Activated CD4-positive, alpha-beta T cell treated with anti-CD3 and anti-CD28 coated beads, Interleukin-2, amount 50 U/mL, for 4 hours (primary cell): ENCODE measurements around the gene SPECC1L.

Experiments used
- DNase-seq, 2 experiments: peaks; one replicate each; pipeline ENCODE4 v3.0.0-alpha.2; 2020

SPECC1L gene

DNA sequence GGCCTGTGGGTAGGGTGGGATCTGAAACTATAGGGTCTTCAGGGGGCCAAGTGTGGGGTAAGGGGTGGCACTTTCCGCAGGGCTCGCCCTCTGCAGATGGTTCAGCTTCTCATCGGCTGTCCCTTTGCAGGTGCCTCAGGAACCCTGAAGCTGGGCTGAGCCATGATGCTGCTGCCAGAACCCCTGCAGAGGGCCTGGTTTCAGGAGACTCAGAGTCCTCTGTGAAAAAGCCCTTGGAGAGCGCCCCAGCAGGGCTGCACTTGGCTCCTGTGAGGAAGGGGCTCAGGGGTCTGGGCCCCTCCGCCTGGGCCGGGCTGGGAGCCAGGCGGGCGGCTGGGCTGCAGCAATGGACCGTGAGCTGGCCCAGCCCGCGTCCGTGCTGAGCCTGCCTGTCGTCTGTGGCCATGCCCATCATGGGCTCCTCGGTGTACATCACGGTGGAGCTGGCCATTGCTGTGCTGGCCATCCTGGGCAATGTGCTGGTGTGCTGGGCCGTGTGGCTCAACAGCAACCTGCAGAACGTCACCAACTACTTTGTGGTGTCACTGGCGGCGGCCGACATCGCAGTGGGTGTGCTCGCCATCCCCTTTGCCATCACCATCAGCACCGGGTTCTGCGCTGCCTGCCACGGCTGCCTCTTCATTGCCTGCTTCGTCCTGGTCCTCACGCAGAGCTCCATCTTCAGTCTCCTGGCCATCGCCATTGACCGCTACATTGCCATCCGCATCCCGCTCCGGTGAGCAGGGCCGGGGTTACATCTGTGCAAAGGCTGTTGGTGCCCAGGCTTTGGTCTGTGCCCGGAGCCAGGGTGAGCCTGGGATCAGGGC, 162.6 kb downstream of the SPECC1L start:
- no peak for DNase-seq

DNA sequence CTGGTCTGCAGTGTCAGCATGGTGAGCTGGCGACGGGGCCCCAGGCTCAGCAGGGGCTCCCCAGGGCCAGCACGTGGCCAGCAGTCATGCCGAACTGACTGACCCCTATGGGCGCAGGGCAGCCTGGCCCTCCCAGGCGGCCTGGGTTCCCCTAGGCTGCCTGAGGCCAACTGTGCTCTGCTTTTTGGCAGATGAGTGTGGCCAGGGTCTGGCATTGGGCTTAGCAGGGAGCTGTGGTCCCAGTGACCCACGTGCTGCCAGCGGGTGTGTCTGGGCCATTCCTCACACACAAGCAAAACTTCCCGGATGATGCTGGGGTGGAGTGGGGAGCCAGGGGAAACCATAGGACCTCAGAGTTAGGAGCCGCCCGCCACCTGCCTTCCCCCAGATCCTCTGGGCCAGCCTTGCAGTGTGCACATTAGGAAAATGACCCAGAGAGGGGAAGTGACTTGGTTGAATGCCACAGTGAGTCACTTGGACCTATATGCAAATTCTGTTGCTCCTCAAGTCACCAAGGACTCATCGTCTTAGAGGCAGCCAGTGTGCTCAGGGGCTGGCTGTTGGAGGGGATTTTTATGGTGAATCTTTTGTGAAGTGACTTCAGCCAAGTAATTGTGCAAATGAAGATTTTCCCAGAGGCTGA, 163.3 kb downstream of the SPECC1L start:
- DNase-seq = peak; percentile 33 to 44

DNA sequence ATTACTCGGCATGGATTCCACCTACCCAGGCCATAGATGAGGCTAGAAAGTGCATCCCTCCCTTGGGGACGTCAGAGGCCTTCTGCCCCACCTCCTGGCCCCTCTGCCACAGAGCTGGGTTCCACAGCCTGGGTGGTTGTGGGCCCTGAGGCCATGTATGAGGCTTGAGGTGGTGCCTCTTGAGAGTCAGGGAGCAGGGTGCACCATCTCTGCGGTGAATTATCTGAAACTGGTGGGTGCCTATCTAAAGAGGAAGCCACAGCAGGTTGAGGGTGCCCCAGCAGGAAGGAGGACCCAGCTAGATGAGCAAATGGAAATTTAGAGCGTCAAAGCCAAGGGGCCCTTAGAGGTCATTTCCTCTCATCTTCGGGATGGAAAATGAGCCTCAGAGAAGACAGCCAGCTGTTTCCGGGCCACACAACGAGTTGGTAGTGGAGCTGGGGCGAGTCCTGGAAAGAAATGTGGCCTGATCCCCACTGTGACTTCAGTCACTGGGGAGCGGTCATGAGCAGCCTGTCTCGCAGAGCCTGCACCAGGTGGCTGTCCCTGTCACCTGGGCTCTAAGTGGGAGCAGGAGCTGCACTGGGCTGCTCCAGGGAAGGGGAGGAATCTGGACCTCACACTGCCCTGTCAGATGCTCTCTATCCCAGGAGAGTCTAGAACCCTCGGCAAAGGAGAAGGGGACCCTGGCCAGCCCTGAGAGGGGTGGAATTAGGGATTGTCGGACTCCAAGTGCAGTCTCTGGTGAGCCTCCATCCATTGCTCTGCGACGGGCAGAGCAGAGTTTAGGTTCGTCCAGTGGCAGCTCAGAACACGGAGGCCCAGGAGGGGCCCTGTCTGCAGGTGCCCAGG, 164.1 kb downstream of the SPECC1L start:
- peak; percentile 63 to 70 for DNase-seq

DNA sequence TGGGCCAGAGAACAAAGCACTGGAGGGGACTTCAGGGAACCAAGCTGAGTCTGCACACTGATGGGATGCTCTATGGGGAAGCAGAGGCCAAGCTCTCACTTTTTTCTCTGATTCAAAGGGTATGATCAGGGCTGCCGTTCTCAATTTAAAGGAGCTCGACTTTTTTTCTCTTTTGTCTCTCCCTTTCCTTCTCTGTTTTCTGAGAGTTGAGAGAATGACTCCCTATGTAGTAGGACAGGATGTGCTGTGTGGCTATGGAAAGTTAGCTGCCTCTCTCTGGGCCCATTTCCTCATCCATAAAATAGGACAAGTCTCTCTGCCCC, 164.7 kb downstream of the SPECC1L start:
- DNase-seq = no peak

DNA sequence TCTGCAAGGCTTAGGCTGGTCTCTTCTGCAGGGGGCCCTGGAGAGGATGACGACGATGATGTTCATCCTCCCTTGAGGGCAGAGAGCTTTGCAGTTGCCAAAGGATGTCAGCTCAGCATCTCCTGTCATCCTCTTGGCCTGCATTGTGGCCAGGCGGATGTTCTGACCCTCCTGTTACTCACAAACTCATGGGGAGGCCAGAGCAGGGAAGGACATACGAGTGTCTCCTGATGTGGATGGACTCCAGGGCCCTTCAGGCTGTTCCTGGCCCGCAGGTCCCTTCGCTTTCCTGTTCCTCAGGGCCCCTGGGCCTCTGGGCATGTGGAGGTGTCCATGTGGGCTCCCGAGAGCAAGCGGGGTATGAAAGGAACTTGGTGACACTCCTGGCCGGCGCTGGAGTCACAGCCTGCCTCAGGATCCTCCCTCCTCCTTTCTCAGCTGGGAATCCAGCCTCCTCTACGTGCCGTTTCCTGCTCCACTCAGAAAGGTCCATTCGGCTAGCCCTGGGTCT, 165.3 kb downstream of the SPECC1L start:
- DNase-seq = no peak

DNA sequence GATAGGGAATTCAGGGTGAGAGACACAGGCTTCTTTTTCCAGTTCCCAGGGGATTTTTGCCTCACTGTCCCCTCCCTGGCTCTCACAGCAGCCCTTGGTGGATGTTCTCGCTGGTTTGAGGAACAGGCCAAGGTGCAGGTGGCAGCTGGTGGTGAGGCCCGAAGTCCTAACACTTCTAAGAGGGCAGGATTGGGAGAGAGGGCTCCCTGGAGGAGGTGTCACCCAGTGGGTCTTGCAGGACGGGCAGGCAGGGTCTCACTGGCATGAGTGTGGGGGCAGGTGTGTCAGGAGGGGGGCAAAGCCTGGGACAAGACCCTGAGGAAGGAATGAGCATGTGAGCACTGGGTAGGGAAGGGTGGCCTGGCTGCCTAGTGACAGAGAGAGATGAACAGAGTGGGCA, 165.9 kb downstream of the SPECC1L start:
- DNase-seq = no peak

DNA sequence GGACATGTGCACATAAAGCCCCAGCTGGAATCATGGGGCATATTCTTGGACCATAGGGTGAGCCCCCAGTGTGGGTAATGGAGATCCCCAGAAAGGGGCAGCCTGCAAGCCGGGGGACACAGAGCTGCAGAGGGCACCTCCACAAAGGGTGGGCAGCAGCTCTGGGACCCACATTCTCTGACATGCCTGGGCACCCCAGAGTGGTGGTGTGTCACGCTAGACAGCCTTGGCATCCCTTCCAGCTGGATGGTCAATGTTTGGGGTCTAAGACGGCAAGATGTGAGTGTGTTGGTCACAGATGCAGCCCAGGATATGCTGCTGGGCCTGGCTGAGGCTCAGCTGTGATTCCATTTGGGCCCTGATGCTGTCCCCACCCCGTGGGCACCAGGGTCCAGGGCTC, 166.5 kb downstream of the SPECC1L start:
- DNase-seq = no peak

DNA sequence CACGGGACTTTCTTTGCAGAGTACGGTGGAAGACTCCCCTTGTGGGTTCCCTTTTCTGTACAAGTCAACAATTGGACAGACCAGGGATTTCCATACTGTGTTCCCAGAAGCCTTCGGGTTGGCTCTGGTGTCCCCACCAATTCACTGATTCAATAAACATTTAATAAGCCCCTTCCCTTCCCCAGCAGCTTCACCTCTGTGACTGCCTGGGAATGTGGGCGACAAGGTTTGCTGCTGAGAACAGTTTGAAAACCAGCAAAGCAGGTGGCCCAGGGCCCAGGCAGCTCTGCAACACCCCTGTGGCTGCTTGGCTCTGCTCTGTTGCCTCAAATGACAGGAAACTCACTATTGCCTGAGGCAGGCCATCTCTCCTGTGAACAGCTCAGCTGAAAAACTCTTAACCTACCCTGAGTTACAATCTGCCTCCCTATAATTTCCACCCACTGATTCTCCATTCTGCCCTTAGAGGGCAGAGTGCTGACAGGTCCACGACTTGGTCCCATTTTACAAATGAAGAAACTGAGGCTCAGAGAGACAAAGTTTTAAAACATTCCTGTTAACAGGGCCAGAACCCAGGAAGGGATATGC, 167.2 kb downstream of the SPECC1L start:
- no peak for DNase-seq

DNA sequence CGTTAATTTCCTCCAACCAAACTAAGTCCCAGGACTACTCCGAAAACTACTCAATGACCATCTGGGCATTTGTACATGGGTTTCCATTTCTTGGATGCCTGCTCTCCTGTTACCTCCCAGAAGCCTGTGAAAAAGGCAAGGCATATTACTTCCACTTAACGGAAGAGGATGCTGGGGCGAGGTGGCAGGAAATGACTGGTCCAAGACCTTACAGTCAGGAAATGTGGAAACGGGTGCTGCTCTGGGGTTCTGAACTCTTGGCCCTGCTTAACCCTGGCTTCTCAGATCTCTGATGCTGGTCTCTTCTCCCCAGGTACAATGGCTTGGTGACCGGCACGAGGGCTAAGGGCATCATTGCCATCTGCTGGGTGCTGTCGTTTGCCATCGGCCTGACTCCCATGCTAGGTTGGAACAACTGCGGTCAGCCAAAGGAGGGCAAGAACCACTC, 169.7 kb downstream of the SPECC1L start:
- DNase-seq = no peak

DNA sequence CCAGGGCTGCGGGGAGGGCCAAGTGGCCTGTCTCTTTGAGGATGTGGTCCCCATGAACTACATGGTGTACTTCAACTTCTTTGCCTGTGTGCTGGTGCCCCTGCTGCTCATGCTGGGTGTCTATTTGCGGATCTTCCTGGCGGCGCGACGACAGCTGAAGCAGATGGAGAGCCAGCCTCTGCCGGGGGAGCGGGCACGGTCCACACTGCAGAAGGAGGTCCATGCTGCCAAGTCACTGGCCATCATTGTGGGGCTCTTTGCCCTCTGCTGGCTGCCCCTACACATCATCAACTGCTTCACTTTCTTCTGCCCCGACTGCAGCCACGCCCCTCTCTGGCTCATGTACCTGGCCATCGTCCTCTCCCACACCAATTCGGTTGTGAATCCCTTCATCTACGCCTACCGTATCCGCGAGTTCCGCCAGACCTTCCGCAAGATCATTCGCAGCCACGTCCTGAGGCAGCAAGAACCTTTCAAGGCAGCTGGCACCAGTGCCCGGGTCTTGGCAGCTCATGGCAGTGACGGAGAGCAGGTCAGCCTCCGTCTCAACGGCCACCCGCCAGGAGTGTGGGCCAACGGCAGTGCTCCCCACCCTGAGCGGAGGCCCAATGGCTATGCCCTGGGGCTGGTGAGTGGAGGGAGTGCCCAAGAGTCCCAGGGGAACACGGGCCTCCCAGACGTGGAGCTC, 170.2 kb downstream of the SPECC1L start:
- no peak for DNase-seq

DNA sequence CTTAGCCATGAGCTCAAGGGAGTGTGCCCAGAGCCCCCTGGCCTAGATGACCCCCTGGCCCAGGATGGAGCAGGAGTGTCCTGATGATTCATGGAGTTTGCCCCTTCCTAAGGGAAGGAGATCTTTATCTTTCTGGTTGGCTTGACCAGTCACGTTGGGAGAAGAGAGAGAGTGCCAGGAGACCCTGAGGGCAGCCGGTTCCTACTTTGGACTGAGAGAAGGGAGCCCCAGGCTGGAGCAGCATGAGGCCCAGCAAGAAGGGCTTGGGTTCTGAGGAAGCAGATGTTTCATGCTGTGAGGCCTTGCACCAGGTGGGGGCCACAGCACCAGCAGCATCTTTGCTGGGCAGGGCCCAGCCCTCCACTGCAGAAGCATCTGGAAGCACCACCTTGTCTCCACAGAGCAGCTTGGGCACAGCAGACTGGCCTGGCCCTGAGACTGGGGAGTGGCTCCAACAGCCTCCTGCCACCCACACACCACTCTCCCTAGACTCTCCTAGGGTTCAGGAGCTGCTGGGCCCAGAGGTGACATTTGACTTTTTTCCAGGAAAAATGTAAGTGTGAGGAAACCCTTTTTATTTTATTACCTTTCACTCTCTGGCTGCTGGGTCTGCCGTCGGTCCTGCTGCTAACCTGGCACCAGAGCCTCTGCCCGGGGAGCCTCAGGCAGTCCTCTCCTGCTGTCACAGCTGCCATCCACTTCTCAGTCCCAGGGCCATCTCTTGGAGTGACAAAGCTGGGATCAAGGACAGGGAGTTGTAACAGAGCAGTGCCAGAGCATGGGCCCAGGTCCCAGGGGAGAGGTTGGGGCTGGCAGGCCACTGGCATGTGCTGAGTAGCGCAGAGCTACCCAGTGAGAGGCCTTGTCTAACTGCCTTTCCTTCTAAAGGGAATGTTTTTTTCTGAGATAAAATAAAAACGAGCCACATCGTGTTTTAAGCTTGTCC, 171.0 kb downstream of the SPECC1L start:
- DNase-seq = no peak

DNA sequence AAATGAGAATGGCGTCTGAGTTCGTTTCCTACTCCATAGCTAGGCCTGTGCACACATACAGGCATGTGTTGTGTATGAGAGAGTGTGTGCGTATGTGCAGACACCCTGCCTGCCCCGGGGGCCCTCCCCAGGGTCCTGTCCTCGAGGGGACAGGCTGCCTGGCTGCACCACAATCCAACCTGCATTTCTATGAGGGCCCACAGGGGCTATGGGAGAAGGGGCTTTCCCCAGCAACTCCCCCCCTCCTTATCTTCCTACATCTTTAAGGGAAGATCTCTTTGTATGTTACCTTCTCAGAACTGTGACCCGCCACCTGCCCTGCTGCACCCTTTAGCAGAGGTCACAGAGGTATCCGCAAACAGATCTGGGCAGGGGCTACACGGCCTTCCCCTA, 171.7 kb downstream of the SPECC1L start:
- DNase-seq = no peak

DNA sequence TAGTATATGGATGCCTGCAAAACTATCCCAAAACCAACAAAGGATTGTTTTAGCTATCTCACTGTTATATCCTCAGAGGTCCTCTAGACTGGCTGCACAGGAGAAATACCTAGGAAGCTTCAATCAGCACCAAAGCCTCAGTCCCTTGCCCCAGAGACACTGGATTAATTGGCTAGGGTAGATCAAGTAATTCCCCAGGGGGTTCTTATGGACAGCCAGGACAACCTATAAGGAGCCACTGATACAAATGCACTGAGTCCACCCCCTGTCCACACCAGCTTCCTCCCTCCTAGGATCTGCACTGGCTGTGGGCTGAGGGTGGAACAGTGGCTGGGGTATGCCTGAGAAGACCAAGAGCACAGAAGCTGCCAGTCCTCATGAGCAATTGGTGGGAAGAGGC, 173.0 kb downstream of the SPECC1L start:
- DNase-seq = no peak

DNA sequence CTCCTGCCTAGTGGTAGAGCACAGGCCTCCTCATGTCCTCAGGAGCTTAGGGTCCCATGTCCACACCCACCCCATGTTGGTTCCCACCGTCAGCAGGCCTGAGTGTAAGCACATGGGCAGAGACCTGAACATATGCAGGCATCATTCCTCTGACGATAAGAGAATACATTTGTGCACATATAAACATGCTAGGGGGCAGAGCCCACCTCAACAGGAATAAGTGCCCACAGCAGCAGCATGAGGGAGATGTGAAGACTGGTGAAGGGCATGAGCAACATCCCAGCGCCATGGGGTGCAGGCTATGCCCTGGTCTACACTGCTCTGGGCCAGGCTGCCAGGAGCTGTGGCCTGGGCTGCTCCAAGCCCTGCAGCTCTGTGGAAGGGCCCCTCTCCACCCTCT, 173.6 kb downstream of the SPECC1L start:
- no peak for DNase-seq

DNA sequence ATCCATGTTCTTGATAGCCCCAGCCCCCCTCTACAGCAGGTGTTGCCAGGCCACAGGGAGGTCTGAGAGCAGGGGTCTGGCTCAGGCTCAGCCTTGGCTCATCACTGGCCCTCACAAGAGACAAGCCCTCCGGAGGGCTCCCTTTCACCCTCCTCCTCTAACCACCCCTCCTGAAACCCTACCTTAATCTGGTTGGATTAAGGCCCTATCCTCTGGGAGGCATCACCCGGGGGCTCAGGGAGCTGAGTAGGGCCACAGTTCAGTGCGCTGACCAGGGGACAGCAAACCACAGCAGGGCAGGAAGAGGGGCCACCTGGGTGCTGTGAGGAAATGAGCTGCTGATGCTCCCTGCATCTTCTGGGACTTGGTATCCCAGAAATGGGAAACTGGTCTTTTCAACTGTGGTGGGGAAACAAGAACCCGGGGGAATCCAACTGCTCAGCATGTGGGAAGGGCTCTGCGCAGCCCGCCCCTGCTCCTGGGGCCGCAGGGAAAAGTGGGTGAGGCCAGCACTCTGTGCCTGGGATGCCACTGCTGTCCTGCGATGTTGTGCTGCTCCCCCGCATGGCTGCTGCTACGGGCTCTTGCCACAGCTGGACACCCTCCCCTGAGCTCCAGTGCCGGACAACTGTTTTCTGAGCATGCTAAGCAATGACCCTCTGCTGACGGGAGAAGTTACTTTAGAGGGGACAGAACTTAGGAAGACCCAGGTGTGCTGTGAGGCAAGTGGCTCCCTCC, 174.3 kb downstream of the SPECC1L start:
- DNase-seq = no peak

DNA sequence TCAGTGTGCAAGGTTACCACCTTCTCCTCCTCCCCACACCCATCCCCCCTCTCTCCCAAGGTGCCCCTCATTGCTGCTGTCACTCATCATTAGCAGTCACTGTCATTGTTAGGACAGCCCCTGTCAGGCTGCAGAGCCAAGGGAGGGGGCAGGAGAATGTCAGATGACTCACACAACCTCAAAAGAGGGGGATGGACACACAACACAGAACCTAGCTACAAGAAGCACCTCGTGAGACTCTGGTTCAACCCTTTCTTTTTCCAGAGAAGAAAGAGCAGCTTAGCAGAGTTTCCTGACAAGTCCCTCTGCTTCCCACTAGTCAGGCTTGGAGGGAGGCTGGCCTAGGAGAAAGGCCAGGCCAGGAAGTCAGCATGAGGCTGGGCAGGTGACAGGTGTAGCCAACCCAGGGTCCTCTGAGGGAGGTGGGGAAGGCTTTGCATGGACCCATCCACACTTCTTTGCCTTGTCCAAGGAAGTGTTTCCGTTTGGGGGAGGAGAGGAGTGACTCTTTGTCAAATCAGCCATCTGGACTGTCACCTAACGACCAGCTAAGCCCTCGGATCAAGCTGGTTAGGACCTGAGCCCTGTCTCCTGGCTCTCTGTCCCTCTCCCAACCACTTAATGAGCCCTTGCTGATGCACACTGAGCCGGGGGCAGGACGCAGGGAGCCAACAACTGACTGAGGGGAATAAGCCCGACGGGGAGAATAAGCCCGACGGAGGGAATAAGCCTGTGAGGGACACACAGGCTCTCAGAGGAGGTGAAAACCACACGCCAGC, 175.0 kb downstream of the SPECC1L start:
- no peak for DNase-seq

DNA sequence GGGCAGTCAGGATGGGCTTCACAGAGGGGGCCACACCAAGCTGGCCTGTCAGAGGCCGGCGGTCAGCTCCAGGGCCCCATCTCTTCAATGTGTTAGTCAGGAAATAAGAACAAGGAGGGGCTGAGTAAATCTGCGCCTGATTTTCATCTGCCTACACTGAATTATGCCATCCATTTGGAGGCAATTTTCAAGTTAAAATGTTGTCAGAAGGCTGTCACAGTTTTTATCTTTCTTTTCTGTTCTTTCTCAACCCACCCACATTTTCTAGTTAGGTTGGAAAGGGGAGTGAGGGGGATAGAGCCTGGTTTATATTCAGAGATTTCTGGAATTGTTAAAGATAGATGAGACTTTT, 175.6 kb downstream of the SPECC1L start:
- no peak for DNase-seq

DNA sequence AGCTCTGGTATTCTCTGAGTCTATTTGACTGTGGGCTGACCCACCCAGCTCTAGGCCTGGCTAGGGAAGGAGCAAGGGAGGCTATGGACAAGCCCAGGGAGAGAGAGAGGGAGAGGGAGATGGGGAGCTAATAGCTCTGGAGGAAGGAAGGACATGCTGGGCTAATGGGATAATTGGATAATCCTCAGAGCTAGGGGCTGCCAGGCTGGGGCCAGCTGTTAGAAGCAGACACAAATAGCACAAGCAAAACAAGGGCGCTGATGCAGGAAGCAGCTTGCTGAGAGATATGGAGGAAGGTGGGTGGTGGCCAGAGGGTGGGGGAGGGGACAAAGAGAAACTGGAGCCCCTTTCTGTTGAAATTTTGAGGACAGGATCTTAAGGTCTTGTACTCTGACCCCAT, 180.0 kb downstream of the SPECC1L start:
- no peak for DNase-seq

DNA sequence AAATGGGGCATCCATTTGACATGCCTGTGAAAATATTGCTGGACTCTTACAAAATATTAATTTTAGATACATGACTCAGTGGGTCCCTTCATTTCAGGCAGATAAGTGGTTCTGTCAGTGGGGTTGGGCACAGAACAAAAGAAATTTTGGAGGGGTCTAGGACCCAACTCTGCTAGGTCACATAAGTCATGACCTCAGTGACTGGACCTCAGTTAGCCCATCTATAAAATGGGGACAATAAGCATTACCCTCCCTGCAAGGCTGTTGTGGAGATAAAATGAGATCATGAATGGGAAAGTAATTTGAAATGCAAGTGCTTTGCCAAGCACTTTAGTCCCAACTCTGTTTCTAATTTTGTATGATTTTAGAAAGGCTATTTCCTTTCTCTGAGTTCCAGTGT, 180.5 kb downstream of the SPECC1L start:
- DNase-seq = no peak

DNA sequence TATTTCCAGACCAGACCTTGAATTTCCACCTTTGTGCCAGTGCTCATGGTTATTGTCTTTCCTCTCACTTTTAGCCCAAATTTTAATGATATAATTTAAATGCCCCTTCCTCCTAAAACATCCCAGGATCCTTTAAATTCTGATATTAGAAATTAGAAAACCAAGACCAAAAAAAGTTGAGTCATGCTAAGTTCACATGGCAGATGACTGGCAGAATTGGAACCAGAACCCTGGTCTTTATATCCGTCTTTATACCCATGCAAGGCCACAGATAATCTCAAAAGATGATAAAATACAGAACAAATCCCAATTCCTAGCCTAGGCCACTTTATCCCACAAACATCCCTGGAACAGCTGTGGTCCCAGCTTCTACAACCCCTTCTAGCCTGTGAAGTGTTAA, 183.2 kb downstream of the SPECC1L start:
- no peak for DNase-seq
